Activated T-helper 1 cell treated with anti-CD3 and anti-CD28 coated beads, Interleukin-2, amount 50 U/mL, for 16 hours (primary cell): ENCODE measurements around the gene ZNF442.
"Not testable (repeated sequence)": the region's sequence is repeated elsewhere in the genome, so short reads cannot be mapped to it uniquely, and the experiment has no call there.

Experiments used
- DNase-seq, 2 donors: peaks; one replicate each; pipeline ENCODE4 v3.0.0-alpha.2; 2020; ENCODE audit warnings: low read depth in 1 of 2, low spot score in 1 of 2

ZNF442 gene

GRCh38 chr19:12331211-12331941 is 34.1 kb downstream of the ZNF442 start:
- DNase-seq = peak in 1 of 2 donors; percentile 55

- DNase-seq = no peak
These were observed 35.1 kb downstream of the ZNF442 start for GRCh38 chr19:12330340-12330739.

- no peak for DNase-seq
These were observed 39.8 kb downstream of the ZNF442 start for GRCh38 chr19:12325690-12326089.

DNA sequence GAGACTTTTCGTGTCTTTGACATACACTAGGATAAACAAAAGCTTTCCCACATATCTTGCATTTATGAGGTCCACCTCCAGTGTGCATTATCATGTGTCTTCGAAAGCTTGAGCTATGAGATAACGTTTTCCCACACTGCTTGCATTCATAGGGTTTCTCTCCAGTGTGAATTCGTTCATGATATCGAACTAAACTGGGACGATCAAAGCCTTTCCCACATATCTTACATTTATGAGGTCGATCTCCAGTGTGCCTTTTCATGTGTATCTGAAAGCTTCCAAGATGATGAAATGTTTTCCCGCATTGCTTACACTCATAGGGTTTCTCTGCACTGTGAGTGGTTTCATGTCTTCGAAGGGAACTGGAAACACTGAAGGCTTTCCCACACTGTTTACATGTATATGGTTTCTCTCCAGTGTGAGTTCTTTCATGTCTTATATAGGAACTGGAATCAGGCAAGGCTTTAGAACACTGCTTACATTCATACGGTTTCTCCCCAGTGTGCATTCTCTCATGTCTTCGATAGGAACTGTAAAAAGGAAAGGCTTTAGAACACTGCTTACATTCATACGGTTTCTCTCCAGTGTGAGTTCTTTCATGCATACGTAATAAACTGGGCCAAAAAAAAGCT is 46.6 kb downstream of the ZNF442 start:
- no peak for DNase-seq

DNA sequence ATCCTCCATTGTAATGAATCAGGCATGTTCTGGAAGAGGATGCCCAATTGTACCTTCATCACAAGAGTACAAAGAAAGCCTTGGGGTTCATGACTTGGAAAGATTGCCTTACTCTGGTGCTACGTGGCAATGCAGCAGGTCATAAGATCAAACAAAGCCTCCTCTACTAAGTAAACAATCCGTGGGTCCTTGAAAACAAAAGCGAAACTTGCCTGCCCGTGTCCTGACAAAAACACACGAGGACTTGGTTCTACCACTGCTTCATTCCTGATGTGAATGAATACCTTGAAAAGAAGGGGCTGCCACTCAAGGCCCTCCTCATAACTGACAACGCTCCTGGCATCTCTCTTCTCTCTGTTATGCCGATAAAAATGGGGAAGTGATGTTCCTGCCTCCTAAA is 50.9 kb downstream of the ZNF442 start:
- DNase-seq = no peak

DNA sequence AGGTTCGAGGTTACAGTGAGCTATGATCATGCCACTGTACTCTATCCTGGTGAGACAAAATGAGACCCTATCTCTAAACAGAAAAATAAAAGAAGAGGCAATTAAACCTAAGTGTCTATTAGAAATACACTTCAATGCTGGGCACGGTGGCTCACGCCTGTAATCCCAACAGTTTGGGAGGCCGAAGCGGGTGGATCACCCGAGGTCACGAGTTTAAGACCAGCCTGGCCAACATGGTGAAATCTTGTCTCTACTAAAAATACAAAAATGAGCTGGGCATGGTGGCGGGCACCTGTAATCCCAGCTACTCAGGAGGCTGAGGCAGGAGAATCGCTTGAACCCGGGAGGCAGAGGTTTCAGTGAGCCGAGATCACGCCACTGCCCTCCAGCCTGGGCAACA is 56.6 kb downstream of the ZNF442 start:
- not testable (repeated sequence) for DNase-seq
